Superior temporal gyrus (tissue), 1 donor: ENCODE results near the gene TIMD4.

Experiments used
- DNase-seq: peaks from one replicate; pipeline ENCODE4 v3.0.0-alpha.2; 2016; ENCODE audit errors: extremely low spot score

Gene TIMD4

GRCh38 chr5:156922207-156922792 is 40.7 kb downstream of the TIMD4 start:
- DNase-seq: no peak

DNA sequence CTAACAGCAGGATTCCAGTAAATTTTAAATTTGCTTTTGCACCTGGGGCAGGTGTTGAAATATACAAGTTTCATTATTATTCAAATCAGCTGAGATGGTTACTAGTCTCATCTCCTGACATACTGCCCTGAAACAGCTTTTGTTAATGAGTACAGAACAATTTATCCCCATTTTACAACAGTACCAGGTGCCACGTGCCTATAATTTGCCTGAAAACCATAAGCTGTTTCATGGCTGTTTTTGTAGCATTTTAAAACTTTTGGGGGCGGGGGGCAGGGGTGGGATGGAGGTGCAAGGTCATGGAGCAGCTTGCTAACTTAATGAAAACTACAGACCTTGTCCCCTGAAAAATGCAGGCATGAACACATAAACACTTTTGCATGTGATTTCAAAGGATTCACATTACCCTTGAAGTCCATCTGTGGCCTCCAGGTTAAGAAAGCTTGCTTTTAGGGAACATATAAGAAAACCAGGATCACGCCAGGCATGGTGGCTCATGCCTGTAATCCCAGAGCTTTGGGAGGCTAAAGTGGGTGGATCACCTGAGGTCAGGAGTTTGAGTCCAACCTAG is 42.1 kb downstream of the TIMD4 start:
- no peak for DNase-seq

DNA sequence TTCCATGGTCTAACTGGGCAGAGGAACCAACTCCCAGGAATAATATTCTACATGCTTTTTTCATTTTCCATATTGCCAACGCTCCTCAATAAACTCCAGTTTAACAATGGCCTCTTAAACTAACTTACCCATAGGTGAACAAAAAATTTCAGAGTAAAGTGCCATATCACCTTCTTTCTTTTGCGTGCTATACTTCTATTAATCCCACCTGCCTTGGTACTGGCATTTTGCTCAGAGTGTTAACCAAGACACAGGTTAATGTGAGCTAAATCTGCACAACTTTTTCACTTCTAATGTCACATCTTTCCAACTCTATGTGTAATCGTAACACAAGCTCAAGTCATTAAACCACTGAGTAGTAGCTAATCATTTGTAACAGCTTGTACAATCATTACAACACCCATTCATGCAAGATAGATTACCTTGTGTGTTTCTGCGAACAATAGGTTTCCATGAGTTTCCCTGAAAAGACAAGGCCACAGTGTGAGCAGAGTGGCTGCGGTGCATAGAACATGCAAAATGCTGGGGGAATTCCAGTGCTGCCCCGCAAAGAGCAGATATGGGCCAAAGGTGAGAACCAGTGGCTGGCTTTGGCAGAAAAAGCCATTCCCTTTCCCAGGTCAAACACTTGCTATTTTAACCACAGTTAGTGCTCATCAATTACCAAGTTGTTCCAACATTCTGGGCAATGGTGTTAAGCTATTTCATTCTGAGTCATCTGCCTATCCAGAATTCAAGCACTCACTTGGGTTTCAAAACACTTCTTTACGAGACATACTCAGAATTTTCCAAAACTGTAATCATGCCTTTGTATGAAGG is 42.8 kb downstream of the TIMD4 start:
- DNase-seq: no peak

GRCh38 chr5:156918311-156918845 is 44.6 kb downstream of the TIMD4 start:
- DNase-seq: no peak

- DNase-seq: no peak
Measured at GRCh38 chr5:156914371-156914737, 48.7 kb downstream of the TIMD4 start.

- no peak for DNase-seq
Measured at GRCh38 chr5:156913719-156914370, 49.2 kb downstream of the TIMD4 start.

GRCh38 chr5:156913355-156913718 is 49.7 kb downstream of the TIMD4 start:
- no peak for DNase-seq

DNA sequence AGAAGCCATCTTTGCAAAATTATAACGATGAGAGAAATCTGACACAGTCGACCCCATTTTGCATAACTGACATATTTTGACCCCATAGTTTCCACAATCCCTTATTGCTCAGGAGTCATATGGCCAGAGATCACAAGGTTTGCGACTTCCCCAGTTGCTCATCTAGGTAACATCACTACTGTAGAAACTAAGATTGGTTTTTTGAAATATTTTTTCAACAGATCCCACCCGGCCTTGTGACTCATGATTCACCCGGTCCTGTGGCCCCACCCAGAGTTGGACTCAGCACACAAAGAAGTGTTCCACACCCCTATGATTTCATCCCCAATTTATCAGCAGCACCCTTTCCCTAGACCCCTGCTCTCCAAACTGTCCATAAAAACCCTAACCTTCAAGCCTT is 50.2 kb downstream of the TIMD4 start:
- no peak for DNase-seq

DNA sequence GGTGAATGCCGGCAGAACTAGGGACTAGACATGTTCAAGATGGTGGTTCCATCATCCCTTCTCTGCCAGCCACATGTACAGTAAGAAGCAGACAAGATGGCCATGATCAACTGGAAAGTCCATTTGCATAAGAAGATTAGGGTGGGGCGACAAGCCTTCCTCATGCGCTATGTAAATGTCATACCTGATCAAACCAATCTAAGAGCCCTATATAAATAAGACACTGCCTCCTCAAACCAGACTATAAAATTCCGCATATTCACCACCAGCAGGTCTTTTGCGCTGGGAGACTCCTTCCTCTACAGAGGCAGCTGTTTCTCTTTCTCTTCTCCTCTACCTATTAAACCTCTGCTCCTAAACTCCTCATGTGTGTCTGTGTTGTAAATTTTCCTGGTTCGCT is 53.8 kb downstream of the TIMD4 start:
- DNase-seq: no peak

GRCh38 chr5:156907667-156908066 is 55.4 kb downstream of the TIMD4 start:
- DNase-seq: no peak

GRCh38 chr5:156906807-156907206 is 56.2 kb downstream of the TIMD4 start:
- no peak for DNase-seq

- DNase-seq: no peak
Measured at GRCh38 chr5:156896546-156896945, 66.5 kb downstream of the TIMD4 start.

DNA sequence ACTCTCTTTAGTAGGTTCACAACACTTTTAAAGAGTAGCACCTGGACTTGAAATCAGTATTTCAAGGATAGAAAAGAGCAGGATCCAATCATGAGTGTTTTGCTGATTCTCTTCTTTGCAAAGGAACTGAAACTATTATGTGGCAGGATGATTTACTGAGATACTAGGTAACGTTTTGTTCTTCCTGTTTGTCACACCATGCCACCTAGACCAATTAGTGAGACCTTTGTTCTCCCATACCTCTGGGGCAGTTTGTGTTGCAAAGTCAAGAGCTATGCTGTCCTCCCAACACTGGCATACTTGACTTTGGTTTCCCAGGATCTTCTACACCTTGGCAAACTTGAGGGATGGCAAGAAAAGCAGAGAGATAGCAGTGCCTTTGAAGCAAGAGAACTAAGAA is 69.5 kb downstream of the TIMD4 start:
- no peak for DNase-seq

- no peak for DNase-seq
Measured at GRCh38 chr5:156892864-156893263, 70.2 kb downstream of the TIMD4 start.

- no peak for DNase-seq
Measured at GRCh38 chr5:156892223-156892622, 70.8 kb downstream of the TIMD4 start.

DNA sequence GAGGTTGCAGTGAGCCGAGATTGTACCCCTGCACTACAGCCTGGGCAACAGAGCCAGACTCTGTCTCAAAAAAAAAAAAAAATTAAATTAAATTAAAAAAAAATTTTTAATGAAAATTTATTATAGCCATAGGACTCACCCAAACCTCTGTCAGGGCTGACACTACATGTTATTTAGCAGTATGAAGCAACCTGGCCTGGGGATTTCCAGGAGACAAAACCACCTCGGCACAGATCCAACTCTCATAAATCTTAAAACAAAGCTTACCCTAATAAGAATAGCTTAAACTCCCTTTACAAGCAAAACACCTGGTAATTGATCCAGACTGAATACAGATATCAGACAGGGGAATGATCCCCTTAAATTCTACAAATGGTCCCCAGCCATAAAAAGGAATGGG is 74.5 kb downstream of the TIMD4 start:
- no peak for DNase-seq

GRCh38 chr5:156883316-156883875 is 79.6 kb downstream of the TIMD4 start:
- no peak for DNase-seq

DNA sequence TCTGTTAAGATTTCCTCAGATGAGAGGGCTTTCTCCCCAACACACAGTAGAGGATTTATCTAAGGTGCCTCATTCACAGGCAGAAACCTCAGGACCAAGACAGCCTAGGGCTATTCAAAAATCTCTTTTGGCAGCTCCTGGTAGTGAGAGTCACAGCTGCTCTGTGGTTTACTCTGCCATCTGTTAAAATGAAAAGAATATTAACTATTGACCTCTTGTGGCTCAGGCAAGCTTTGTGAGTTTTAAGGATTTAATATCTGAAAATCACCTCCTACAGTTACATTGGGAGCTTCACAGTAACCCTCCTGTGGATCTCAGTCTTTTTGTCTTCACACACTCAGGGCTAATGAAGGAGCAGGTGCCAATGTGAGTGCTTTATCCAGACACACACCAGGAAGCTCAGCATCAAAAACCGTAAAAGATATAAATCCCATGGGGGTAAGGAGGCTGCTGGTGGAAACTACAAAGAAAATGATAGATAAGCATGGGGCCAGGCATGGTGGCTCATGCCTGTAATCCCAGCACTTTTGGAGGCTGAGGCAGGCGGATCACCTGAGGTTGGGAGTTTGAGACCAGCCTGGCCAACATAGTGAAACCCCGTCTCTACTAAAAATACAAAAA is 83.3 kb downstream of the TIMD4 start:
- DNase-seq: no peak

DNA sequence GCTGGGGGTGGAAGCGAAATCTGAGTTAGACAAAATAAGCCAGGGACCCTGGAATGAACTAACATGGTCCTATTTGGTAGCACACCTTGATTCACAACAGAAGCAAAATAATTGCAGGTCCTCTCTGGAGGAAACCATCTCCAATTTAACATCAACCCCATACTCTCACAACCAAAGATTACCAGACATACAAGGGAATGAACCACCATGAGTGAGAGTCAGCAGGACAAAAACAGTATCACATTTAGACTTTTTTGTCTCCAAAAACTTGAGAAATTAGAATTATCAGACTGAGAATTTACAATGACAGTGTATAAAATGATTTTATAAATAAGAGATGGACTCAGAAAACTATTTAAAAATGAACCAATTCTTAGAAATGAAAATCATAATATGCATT is 91.8 kb downstream of the TIMD4 start:
- DNase-seq: no peak

DNA sequence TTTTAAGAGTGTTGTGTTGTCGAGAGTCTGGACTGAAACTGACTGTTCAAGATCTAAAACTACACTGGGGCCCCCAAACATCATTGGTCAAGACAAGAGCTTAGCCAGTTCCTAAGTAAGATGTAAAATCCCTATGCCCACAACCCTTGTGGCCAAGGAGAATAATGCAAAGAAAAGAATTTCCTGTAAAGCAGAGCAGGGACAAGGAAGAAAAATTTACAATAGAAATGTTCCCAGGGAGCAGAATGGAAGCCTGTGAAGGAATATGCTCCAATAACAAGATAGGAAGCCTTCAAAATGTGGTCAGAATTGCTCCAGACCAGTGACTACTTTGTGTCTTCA is 92.6 kb downstream of the TIMD4 start:
- DNase-seq: no peak
